Stomach (tissue), 9 donors: ENCODE measurements around the gene HES3. TPM values are rescaled to one million over a fixed set of nuclear protein-coding genes. Genes with fewer than 3 reads are reported as not detected.

ENCODE experiments used
- DNase-seq, 2 donors: peaks; one replicate each; pipeline versions ENCODE4 v3.0.0 to v3.0.0-alpha.2; 2013 to 2019
- H3K27ac ChIP-seq, 5 donors: fragments of 200-600 bp in 4 of 5; sonication (generic) in 4 of 5; one replicate each; pipeline ENCODE4 v1.5.1; 2013 to 2019; ENCODE audit warnings: mild to moderate bottlenecking in 1 of 5, moderate library complexity in 1 of 5
- H3K27me3 ChIP-seq, 3 donors: fragments of 200-600 bp; sonication (generic); one replicate each; pipeline ENCODE4 v1.5.1; 2017 to 2019; ENCODE audit warnings: mixed run types in 1 of 3
- H3K36me3 ChIP-seq, 4 donors: fragments of 200-600 bp; sonication (generic); 1 replicate in 3 of 4; 2 replicates in 1 of 4; pipeline ENCODE4 v1.5.1; 2016 to 2019
- H3K4me1 ChIP-seq, 4 donors: fragments of 200-600 bp; sonication (generic); one replicate each; pipeline ENCODE4 v1.5.1; 2016 to 2019
- H3K4me3 ChIP-seq, 4 donors: fragments of 200-600 bp; sonication (generic) in 3 of 4; one replicate each; pipeline ENCODE4 v1.5.1; 2016 to 2019; ENCODE audit warnings: mild to moderate bottlenecking in 1 of 4
- H3K9me3 ChIP-seq, 4 donors: fragments of 200-600 bp; sonication (generic); one replicate each; pipeline ENCODE4 v1.5.1; 2016 to 2019
- CTCF ChIP-seq, 7 experiments: fragments of 450-650 bp in 4 of 7; fragments of 200-600 bp in 3 of 7; sonication (generic) in 3 of 7; IDR thresholded peaks; one replicate each; pipeline ENCODE4 v1.5.1; 2016 to 2019; ENCODE audit warnings: antibody characterized with exemption in 7 of 7, control low read depth in 2 of 7, mild to moderate bottlenecking in 1 of 7
- EP300 ChIP-seq: sonication (generic); formaldehyde crosslinking; IDR thresholded peaks from one replicate; pipeline ENCODE4 v1.6.1; 2017; ENCODE audit warnings: antibody characterized with exemption
- POLR2A ChIP-seq, 4 donors: fragments of 450-650 bp; IDR thresholded peaks; one replicate each; pipeline ENCODE4 v1.6.1; 2016; ENCODE audit warnings: antibody characterized with exemption in 4 of 4, control low read depth in 2 of 4, mild to moderate bottlenecking in 1 of 4, moderate library complexity in 1 of 4
- POLR2AphosphoS5 ChIP-seq, 3 donors: sonication (generic); formaldehyde crosslinking; IDR thresholded peaks; one replicate each; pipeline ENCODE4 v1.6.1; 2016; ENCODE audit warnings: antibody characterized with exemption in 3 of 3
- WGBS, 5 donors: extraction: QIAGEN DNeasy Blood & Tissue Kit in 3 of 5; methylation state at CpG; one replicate each; pipeline versions ENCODE4 v1.1.5 to v1.1.7; 2013 to 2018; 5-methylcytosine and 5-hydroxymethylcytosine counted together
- intact Hi-C: fragments of 100-400 bp; cut with DNase I; formaldehyde crosslinking; loops from one replicate; pipeline ENCODE4 v1.15.1; 2023; ENCODE audit warnings: low total_unique reads
- polyA plus RNA-seq, 3 donors: library from polyadenylated mRNA; stranded (reverse); fragments of 200-250 nt; gene quantifications; one replicate each; pipeline ENCODE4 v1.2.3, GENCODE V29; 2013
- total RNA-seq, 5 donors: library from RNA; depleted of rRNA; stranded (reverse); fragments of >200 nt; gene quantifications; one replicate each; pipeline versions ENCODE4 v1.1.0 to v1.2.3, GENCODE V29; 2014 to 2016
- donor health status: healthy with polysubstance abuse.
- donor health status: Bipolar disorder and iron deficiency.
- donor health status: healthy.

Gene HES3
- total and polyA plus RNA-seq, 8 donors, result not detected

GRCh38 chr1:6256645-6257044 lies 12.7 kb downstream of the HES3 start:
- DNase-seq, result no peak
- Histone ChIP-seq H3K27me3 (peaks cover 0 to 51% (median 21%) of the 10 kb centered on the region in 3 donors), H3K4me3 (no peak overlapping the region), H3K27ac (no peak overlapping the region), H3K9me3 (no peaks in the 10 kb centered on the region), H3K4me1 (peaks cover 13 to 25% (median 23%) of the 10 kb centered on the region in 4 donors), H3K36me3 (peaks cover 0 to 17% (median 13%) of the 10 kb centered on the region in 4 donors)
- no peak for TF ChIP-seq CTCF (IDR thresholded peaks at IDR 0.05)
- TF ChIP-seq EP300, result no peak
- no peak for TF ChIP-seq POLR2A (IDR thresholded peaks at IDR 0.05)
- no peak for TF ChIP-seq POLR2AphosphoS5 (IDR thresholded peaks at IDR 0.05)
- WGBS, 5 donors, result 84 to 89% (median 86%) methylated on average over 10 to 13 of the region's 13 CpGs
- intact Hi-C loops, result no loop called here

- intact Hi-C loops, result no loop called here
- 90 to 95% (median 92%) methylated on average over 4 to 8 of the region's 8 CpGs for WGBS, 5 donors
- TF ChIP-seq POLR2AphosphoS5 (IDR thresholded peaks at IDR 0.05) (no peak), EP300 (no peak)
Measured at GRCh38 chr1:6257541-6258069, 13.6 kb downstream of the HES3 start.

GRCh38 chr1:6258675-6259074 lies 14.7 kb downstream of the HES3 start:
- DNase-seq, result no peak
- WGBS, 5 donors, result 65 to 69% (median 67%) methylated on average over 10 of the region's 10 CpGs
- intact Hi-C loops, result no loop called here
- peaks cover 0 to 15% (median 9%) of the 10 kb centered on the region in 4 donors for H3K36me3 ChIP-seq
- no peaks in the 10 kb centered on the region for H3K9me3 ChIP-seq
- no peak overlapping the region for H3K27ac ChIP-seq
- H3K27me3 ChIP-seq, result peaks cover 0 to 59% (median 23%) of the 10 kb centered on the region in 3 donors
- TF ChIP-seq POLR2AphosphoS5 (IDR thresholded peaks at IDR 0.05), result no peak
- no peak for TF ChIP-seq CTCF (IDR thresholded peaks at IDR 0.05)
- no peak for TF ChIP-seq POLR2A (IDR thresholded peaks at IDR 0.05)
- no peak for TF ChIP-seq EP300
- H3K4me1 ChIP-seq, result peaks cover 13 to 38% (median 30%) of the 10 kb centered on the region in 4 donors
- H3K4me3 ChIP-seq, result no peak overlapping the region

More at GRCh38 chr1:6257541-6258069, 13.6 kb downstream of the HES3 start:
- peaks cover 0 to 16% (median 12%) of the 10 kb centered on the region in 4 donors for H3K36me3 ChIP-seq
- DNase-seq, result no peak
- no peaks in the 10 kb centered on the region for H3K9me3 ChIP-seq
- H3K4me3 ChIP-seq, result no peak overlapping the region
- H3K4me1 ChIP-seq, result peaks cover 13 to 31% (median 26%) of the 10 kb centered on the region in 4 donors
- H3K27ac ChIP-seq, result no peak overlapping the region
- peaks cover 0 to 51% (median 23%) of the 10 kb centered on the region in 3 donors for H3K27me3 ChIP-seq

GRCh38 chr1:6259491-6260362 lies 15.7 kb downstream of the HES3 start:
- Histone ChIP-seq H3K4me3 (peak overlapping the region; percentile 51 to 74 (median 62)), H3K27ac (peak overlapping the region in 4 of 5 donors; percentile 38 to 81 (median 50)), H3K9me3 (no peaks in the 10 kb centered on the region), H3K27me3 (peaks cover 0 to 61% (median 23%) of the 10 kb centered on the region in 3 donors), H3K36me3 (peaks cover 0 to 13% (median 3%) of the 10 kb centered on the region in 4 donors), H3K4me1 (peaks cover 13 to 41% (median 32%) of the 10 kb centered on the region in 4 donors)
- WGBS, 5 donors, result 6 to 21% (median 9%) methylated on average over 12 to 46 of the region's 46 CpGs
- intact Hi-C loops, result no loop called here
- DNase-seq, result peak; percentile 75 to 93
- TF ChIP-seq POLR2A (IDR thresholded peaks at IDR 0.05) (no peak), CTCF (IDR thresholded peaks at IDR 0.05) (no peak), EP300 (no peak), POLR2AphosphoS5 (IDR thresholded peaks at IDR 0.05) (no peak)
